ENCODE measurements around the gene LRRC2.

- no peak for TF ChIP-seq CTCF (IDR thresholded peaks at IDR 0.05)
- peak; percentile 10 for TF ChIP-seq EZH2 (IDR thresholded peaks at IDR 0.05)
- TF ChIP-seq EZH2phosphoT487 (IDR thresholded peaks at IDR 0.05), result no peak
Observed at GRCh38 chr3:46576879-46577278, 10.8 kb upstream of the LRRC2 start.
